Karpas-422 (cell line): ENCODE data around the gene SIPA1L3. TPM values are rescaled to one million over a fixed set of nuclear protein-coding genes. Genes with fewer than 3 reads are reported as not detected.
"Not testable (repeated sequence)": the region's sequence is repeated elsewhere in the genome, so short reads cannot be mapped to it uniquely, and the experiment has no call there.

Source experiments
- DNase-seq: peaks from one replicate; pipeline ENCODE4 v3.0.0-alpha.2; 2015
- H2AFZ ChIP-seq: fragments of 200-600 bp; sonication (generic); 2 replicates; pipeline ENCODE4 v1.6.1; 2014; ENCODE audit warnings: antibody characterized with exemption, low read length, mixed read lengths
- H3K27ac ChIP-seq: fragments of 200-600 bp; sonication (generic); 2 replicates; pipeline ENCODE4 v1.5.1; 2014; ENCODE audit warnings: mild to moderate bottlenecking, low read length, moderate library complexity
- H3K27me3 ChIP-seq: fragments of 200-600 bp; sonication (generic); 2 replicates; pipeline ENCODE4 v1.6.1; 2014; ENCODE audit warnings: low read length, mixed read lengths
- H3K36me3 ChIP-seq: fragments of 200-600 bp; sonication (generic); 2 replicates; pipeline ENCODE4 v1.6.1; 2014; ENCODE audit warnings: low read length, mixed read lengths; ENCODE audit not compliant: insufficient read depth
- H3K4me1 ChIP-seq: fragments of 200-600 bp; sonication (generic); 2 replicates; pipeline ENCODE4 v1.6.1; 2014; ENCODE audit warnings: mild to moderate bottlenecking, low read length, mixed read lengths
- H3K4me2 ChIP-seq: fragments of 200-600 bp; sonication (generic); 2 replicates; pipeline ENCODE4 v1.6.1; 2014; ENCODE audit warnings: low read length, low read depth, mild to moderate bottlenecking; ENCODE audit not compliant: poor library complexity, severe bottlenecking
- H3K4me3 ChIP-seq: fragments of 200-600 bp; sonication (generic); 2 replicates; pipeline ENCODE4 v1.5.1; 2014; ENCODE audit warnings: mild to moderate bottlenecking, antibody characterized with exemption, low read length, mixed read lengths
- H3K79me2 ChIP-seq: fragments of 200-600 bp; sonication (generic); 2 replicates; pipeline ENCODE4 v1.6.1; 2014; ENCODE audit warnings: mild to moderate bottlenecking, low read length, mixed read lengths
- H3K9ac ChIP-seq: fragments of 200-600 bp; sonication (generic); 2 replicates; pipeline ENCODE4 v1.6.0; 2014; ENCODE audit warnings: low read length
- H3K9me2 ChIP-seq: fragments of 200-600 bp; sonication (generic), shearing (Covaris generic); replicated peaks from 2 replicates; pipeline ENCODE4 v1.6.0; 2014; ENCODE audit warnings: mild to moderate bottlenecking, low read length, moderate library complexity; ENCODE audit not compliant: insufficient read depth
- H3K9me3 ChIP-seq: fragments of 300-700, 200-600 bp; sonication (generic); 2 replicates; pipeline ENCODE4 v1.6.1; 2014; ENCODE audit warnings: low read length, mixed read lengths
- H4K20me1 ChIP-seq: fragments of 200-600 bp; sonication (generic); 2 replicates; pipeline ENCODE4 v1.6.1; 2014; ENCODE audit warnings: mild to moderate bottlenecking, antibody characterized with exemption, low read length, low read depth; ENCODE audit not compliant: insufficient read depth
- total RNA-seq: library from RNA; depleted of rRNA; stranded (reverse); fragments of >200 nt; shearing (Covaris generic); gene quantifications from 2 replicates; pipeline ENCODE4 v1.2.3, GENCODE V29; 2014; ENCODE audit warnings: low replicate concordance

SIPA1L3 gene
- total RNA-seq, 1 experiment from 2014 or later: 88.1 TPM

DNA sequence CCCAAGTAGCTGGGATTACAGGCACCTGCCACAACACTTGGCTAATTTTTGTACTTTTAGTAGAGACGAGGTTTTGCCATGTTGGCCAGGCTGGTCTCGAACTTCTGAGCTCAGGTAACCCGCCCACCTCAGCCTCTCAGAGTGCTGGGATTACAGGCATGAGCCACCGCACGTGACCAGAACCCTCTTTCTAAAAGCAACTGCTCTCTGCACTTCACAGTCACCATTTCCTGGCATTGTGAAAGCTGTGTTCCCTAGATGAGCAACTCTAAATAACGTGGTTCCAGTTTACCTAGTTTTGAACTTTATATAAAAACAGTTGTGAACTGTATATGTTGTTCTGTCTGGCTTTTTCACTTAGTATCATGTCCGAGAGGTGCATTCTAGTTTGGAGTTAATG is 152.9 kb downstream of the SIPA1L3 start:
- no peaks in the 10 kb centered on the region for H4K20me1 ChIP-seq
- H2AFZ ChIP-seq: no peak overlapping the region
- peaks cover 91% of the 10 kb centered on the region for H3K4me1 ChIP-seq
- H3K27me3 ChIP-seq: no peaks in the 10 kb centered on the region
- H3K9me2 ChIP-seq: no peaks in the 10 kb centered on the region
- H3K9ac ChIP-seq: peak overlapping the region; percentile 8; the same call in 1 of the 2 replicates
- DNase-seq: peak; percentile 62
- H3K36me3 ChIP-seq: 0 out of 2 replicates have a peak, but pooled peaks cover 3% of the 10 kb centered on the region
- H3K27ac ChIP-seq: peak overlapping the region; percentile 85
- no peak overlapping the region for H3K4me3 ChIP-seq
- peaks cover 83% of the 10 kb centered on the region for H3K79me2 ChIP-seq
- H3K4me2 ChIP-seq: peak overlapping the region; percentile 21
- H3K9me3 ChIP-seq: no peaks in the 10 kb centered on the region

DNA sequence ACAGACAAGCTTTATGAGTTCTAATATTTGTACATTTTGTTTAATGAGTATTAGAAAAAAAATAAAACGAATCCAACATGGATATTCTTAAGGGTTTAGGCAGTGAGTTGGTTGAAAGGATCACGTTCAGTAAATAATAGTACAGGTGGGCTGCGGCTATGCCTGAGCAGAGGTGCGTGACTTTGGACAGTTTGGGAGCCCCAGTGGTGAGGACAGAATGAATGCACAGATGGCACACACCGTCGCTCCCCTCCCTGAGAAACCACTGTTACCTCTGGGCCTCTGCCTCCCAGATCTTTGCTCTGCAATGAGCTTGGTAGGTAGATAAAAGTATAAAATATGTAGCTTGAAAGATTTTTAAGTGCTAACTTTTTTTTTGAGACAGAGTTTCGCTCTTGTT is 153.3 kb downstream of the SIPA1L3 start:
- Histone ChIP-seq H3K4me1 (peaks cover 95% of the 10 kb centered on the region), H3K27ac (peak overlapping the region; percentile 85), H3K4me3 (no peak overlapping the region), H2AFZ (no peak overlapping the region), H3K79me2 (peaks cover 83% of the 10 kb centered on the region), H3K4me2 (peak overlapping the region; percentile 21), H3K27me3 (no peaks in the 10 kb centered on the region), H3K9me3 (no peaks in the 10 kb centered on the region), H3K36me3 (0 out of 2 replicates have a peak, but pooled peaks cover 3% of the 10 kb centered on the region), H3K9me2 (no peaks in the 10 kb centered on the region), H3K9ac (0 out of 2 replicates have a peak overlapping the region, but pooled peaks have one; percentile 8), H4K20me1 (no peaks in the 10 kb centered on the region)
- no peak for DNase-seq

DNA sequence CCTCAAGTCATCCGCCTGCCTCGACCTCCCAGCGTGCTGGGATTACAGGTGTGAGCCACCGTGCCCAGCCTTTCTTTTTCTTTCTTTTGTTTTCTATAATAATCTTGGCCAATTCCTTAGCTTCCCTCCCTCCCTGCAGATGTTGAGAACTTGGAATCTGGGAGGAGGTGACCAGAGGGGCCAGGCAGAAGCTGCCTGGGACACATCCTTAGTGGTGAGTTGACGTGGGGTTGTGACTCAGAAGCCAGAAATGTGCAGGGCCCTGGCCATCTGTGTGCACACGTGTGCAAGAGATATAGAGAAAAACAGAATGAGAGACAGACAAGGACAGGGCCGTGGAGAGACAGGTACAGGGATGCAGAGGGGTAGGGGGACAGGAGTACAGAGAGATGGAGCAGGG is 154.3 kb downstream of the SIPA1L3 start:
- H2AFZ ChIP-seq: no peak overlapping the region
- no peak overlapping the region for H3K4me3 ChIP-seq
- no peaks in the 10 kb centered on the region for H4K20me1 ChIP-seq
- no peaks in the 10 kb centered on the region for H3K9me3 ChIP-seq
- H3K27me3 ChIP-seq: no peaks in the 10 kb centered on the region
- H3K36me3 ChIP-seq: 0 out of 2 replicates have a peak, but pooled peaks cover 2% of the 10 kb centered on the region
- no peak for DNase-seq
- no peak overlapping the region for H3K9ac ChIP-seq
- H3K9me2 ChIP-seq: no peaks in the 10 kb centered on the region
- peaks cover 92% of the 10 kb centered on the region for H3K4me1 ChIP-seq
- H3K4me2 ChIP-seq: no peak overlapping the region
- H3K79me2 ChIP-seq: peaks cover 79% of the 10 kb centered on the region
- peak overlapping the region; percentile 85 for H3K27ac ChIP-seq

DNA sequence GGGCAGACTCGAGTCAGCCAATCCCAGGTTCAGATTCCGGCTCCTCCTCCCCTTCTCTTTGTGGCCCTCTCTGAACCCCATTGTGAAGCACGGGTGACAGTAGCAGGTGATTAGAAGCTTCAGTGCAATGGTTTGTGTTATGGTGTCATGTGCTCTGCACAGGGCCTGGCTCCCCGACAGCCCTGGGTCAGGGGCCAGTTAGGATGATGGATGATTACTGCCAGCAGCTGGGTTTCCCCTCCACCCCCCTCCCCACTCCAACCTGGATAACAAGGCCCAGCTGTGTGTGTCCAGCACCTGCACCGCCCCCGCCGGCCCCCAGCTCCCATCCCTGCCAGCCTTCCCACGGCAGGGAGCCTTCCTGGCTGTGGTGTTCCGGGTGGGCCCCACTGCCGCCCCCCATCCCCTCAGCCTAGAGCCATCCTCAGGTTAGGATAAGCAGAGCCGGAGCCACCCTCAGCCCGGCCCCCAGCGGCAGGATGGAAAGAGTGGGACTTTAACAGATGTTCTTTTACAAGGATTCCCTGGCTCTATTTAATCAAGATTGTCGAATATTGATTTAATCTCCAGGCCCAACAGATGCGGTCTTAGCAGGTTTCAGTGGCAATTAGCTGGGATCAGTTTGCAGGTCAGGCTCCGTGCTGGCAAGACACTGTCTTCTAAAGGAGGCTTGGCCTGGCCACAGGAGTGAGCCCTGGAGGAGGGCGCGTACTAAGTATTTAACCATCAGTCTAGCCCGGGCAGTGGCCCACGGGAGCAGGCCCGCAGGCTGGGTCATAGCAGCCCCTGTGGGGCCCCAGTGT is 156.2 kb downstream of the SIPA1L3 start:
- Histone ChIP-seq H3K4me2 (peak overlapping the region; percentile 39), H3K4me1 (peaks cover 77% of the 10 kb centered on the region), H3K4me3 (no peak overlapping the region), H3K27me3 (no peaks in the 10 kb centered on the region), H3K9me2 (no peaks in the 10 kb centered on the region), H3K36me3 (no peaks in the 10 kb centered on the region), H3K27ac (peak overlapping the region; percentile 85), H3K9ac (peak overlapping the region; percentile 54), H2AFZ (no peak overlapping the region), H3K9me3 (no peaks in the 10 kb centered on the region), H4K20me1 (no peaks in the 10 kb centered on the region), H3K79me2 (peaks cover 78% of the 10 kb centered on the region)
- DNase-seq: no peak

DNA sequence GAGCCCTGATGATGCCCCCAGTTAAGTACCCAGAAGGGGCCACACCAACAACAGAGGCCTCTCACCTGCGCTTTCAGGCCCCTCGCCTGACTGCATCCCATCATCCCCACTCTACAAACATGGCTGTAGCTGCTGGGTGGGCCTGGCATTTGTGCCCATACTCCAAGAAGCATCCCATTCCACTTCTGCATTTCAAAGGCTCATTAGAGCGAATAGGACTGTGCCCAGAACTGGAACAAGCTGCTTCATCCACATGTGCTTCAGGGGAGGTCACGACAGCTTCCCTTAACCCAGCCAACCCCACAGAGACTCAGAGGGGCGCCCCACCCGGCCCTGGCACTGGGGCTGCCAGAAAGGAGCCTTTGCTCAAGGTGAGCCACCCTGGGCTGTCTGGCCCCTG is 156.9 kb downstream of the SIPA1L3 start:
- peak overlapping the region; percentile 85 for H3K27ac ChIP-seq
- H4K20me1 ChIP-seq: no peaks in the 10 kb centered on the region
- H3K79me2 ChIP-seq: peaks cover 80% of the 10 kb centered on the region
- peak overlapping the region; percentile 39 for H3K4me2 ChIP-seq
- H3K4me3 ChIP-seq: no peak overlapping the region
- no peaks in the 10 kb centered on the region for H3K36me3 ChIP-seq
- H3K9ac ChIP-seq: peak overlapping the region; percentile 54
- H3K9me3 ChIP-seq: no peaks in the 10 kb centered on the region
- peaks cover 70% of the 10 kb centered on the region for H3K4me1 ChIP-seq
- no peak overlapping the region for H2AFZ ChIP-seq
- DNase-seq: no peak
- no peaks in the 10 kb centered on the region for H3K9me2 ChIP-seq
- H3K27me3 ChIP-seq: no peaks in the 10 kb centered on the region

DNA sequence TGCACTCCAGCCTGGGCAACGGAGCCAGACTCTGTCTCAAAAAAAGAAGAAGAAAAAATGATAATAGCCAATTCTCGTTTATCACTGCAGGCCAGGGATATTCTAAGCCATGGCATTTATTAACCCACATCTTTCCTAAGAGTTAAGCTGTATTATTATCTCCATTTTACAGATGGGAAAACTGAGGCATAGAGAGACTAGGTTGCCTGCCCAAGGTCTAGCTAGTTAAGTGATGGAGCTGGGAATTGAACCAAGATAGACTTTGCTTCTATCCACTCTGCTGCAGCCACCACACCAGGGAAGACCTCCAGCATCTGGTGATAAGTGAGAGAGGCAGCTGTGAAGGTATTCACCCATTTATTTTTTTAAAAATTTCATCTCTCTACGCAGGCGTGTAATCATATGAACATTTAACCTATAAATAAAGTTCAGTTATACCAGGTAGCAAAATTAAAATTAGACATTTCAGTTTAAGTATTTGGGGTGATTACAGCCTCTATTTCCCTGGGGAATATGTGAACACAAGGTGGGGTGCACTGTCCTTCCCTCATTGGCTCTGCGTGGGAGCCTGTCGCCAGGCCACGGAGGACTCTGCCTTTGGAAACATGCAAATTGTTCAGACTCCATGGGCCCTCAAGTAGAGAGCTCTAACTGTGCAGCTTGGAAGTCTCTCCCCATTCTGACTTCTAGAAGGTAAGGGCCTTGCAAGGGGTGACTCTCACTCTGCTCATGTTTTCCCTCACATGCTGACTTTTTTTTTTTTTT is 157.8 kb downstream of the SIPA1L3 start:
- Histone ChIP-seq H4K20me1 (no peaks in the 10 kb centered on the region), H3K9me2 (no peaks in the 10 kb centered on the region), H3K9me3 (no peaks in the 10 kb centered on the region), H3K79me2 (peaks cover 77% of the 10 kb centered on the region), H3K4me2 (peak overlapping the region; percentile 19), H3K9ac (no peak overlapping the region), H3K4me1 (peaks cover 61% of the 10 kb centered on the region), H3K27ac (peak overlapping the region; percentile 85), H3K4me3 (no peak overlapping the region), H2AFZ (no peak overlapping the region), H3K36me3 (no peaks in the 10 kb centered on the region), H3K27me3 (no peaks in the 10 kb centered on the region)
- peak; percentile 81 for DNase-seq

DNA sequence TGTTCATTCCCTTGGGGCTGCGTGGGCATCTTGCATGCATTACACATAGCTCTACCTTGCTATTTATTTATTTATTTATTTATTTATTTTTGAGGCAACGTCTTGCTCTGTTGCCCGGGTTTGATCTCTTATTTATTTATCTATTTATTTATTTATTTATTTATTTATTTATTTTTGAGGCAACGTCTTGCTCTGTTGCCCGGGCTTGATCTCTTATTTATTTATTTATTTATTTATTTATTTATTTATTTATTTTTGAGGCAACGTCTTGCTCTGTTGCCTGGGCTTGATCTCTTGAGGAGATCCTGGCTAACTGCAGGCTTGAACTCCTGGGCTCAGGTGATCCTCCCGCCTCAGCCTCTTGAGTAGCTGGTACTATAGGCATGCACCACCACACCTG is 158.8 kb downstream of the SIPA1L3 start:
- H3K9me3 ChIP-seq: not testable (repeated sequence)

DNA sequence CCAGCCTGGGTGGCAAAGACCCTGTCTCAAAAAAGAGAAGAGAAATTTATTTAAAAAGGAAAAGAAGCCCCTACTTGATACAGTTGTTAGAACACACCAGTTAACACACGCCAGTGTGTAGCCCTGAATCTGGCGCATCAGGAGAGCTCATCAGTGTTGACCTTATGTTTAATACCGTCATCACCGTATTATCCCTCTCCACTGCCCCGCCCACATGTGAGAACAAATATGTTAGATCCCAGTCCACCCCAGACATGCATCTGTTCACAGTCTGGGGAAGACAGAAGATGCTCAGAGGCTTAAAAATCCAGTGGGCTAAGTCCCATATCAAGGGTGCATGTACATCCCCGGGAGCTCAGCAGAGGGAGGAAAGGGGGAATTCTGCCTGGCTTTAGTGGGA is 161.8 kb downstream of the SIPA1L3 start:
- Histone ChIP-seq H3K27ac (no peak overlapping the region), H3K9me3 (no peaks in the 10 kb centered on the region), H3K36me3 (0 out of 2 replicates have a peak, but pooled peaks cover 3% of the 10 kb centered on the region), H3K9ac (no peak overlapping the region), H3K27me3 (no peaks in the 10 kb centered on the region), H3K4me3 (no peak overlapping the region), H4K20me1 (no peaks in the 10 kb centered on the region), H3K79me2 (peaks cover 77% of the 10 kb centered on the region), H2AFZ (no peak overlapping the region), H3K4me2 (no peak overlapping the region), H3K9me2 (no peaks in the 10 kb centered on the region), H3K4me1 (peaks cover 24% of the 10 kb centered on the region)
- no peak for DNase-seq

More for the DNA sequence above, 158.8 kb downstream of the SIPA1L3 start:
- peak overlapping the region; percentile 85 for H3K27ac ChIP-seq
- not testable (repeated sequence) for DNase-seq, H2AFZ ChIP-seq, H3K36me3 ChIP-seq, H3K4me2 ChIP-seq, H3K4me3 ChIP-seq, H3K27me3 ChIP-seq, H3K9ac ChIP-seq, H4K20me1 ChIP-seq, H3K9me2 ChIP-seq
- H3K79me2 ChIP-seq: peaks cover 77% of the 10 kb centered on the region
- peaks cover 51% of the 10 kb centered on the region for H3K4me1 ChIP-seq
